Pancreas (tissue), 8 donors: ENCODE data around the gene CBY1. TPM values are rescaled to one million over a fixed set of nuclear protein-coding genes. Genes with fewer than 3 reads are reported as not detected.

ENCODE experiments used
- polyA plus RNA-seq, 2 donors: library from polyadenylated mRNA; stranded (reverse); fragments of 200-250 nt; gene quantifications; one replicate each; pipeline ENCODE4 v1.2.3, GENCODE V29; 2013
- total RNA-seq, 6 donors: library from RNA; stranded (reverse); fragmentation: NEBNext Ultra II Directional in 4 of 6; extraction: Animal tissue kit (Norgen Biotek cat#: 25700) in 4 of 6; gene quantifications; one replicate each; pipeline versions ENCODE4 v1.2.1 to v1.2.4, GENCODE V29; 2021 to 2023
- donor health status: healthy with polysubstance abuse.
- donor health status: DM: no; HTN: no; CAD: no; lungs with moderate emphysema.
- donor health status: DM: no; HTN: no; CAD: no.
- donor health status: Bipolar disorder and iron deficiency.
- donor health status: DM: yes; HTN: yes; CAD: no.
- donor health status: DM: no; HTN: no; CAD: no.
- donor health status: DM: no; HTN: no; CAD: no.
- donor health status: DM: yes; HTN: yes; CAD: no.

Gene CBY1
- total and polyA plus RNA-seq, 8 donors = 15.3 to 37.1 (median 19.2) TPM

Other genes starting within 250 kb of the CBY1 start
- gene KCNJ4, start 201.4 kb upstream of the CBY1 start, total RNA-seq = not detected
- not detected for gene KCNJ4, start 201.4 kb upstream of the CBY1 start, polyA plus RNA-seq
- 10 to 100 TPM in 2 of 6 donors, 1 to 10 TPM in 4; 4.7 to 14.6 (median 8.2) TPM for gene KDELR3, start 188.5 kb upstream of the CBY1 start, total RNA-seq
- 1 to 10 TPM; 2.9 to 4.9 TPM for gene KDELR3, start 188.5 kb upstream of the CBY1 start, polyA plus RNA-seq
- 100 to 1,000 TPM; 167 to 331 (median 206) TPM for gene DDX17, start 150.3 kb upstream of the CBY1 start, total RNA-seq
- gene DDX17, start 150.3 kb upstream of the CBY1 start, polyA plus RNA-seq = 100 to 1,000 TPM; 164 to 242 TPM
- under 1 TPM in 3 of 6 donors, not detected in 3; 0.19 to 0.28 (median 0.26) TPM for gene DMC1, start 86.5 kb upstream of the CBY1 start, total RNA-seq
- under 1 TPM in 1 of 2 donors, not detected in 1; 0.14 TPM for gene DMC1, start 86.5 kb upstream of the CBY1 start, polyA plus RNA-seq
- gene FAM227A, start 246 bp upstream of the CBY1 start, total RNA-seq = 1 to 10 TPM in 2 of 6 donors, under 1 TPM in 4; 0.22 to 2.0 (median 0.59) TPM
- 1 to 10 TPM in 1 of 2 donors, under 1 TPM in 1; 0.77 to 1.4 TPM for gene FAM227A, start 246 bp upstream of the CBY1 start, polyA plus RNA-seq
- gene TOMM22, start 25.3 kb downstream of the CBY1 start, total RNA-seq = 10 to 100 TPM; 21.2 to 35.8 (median 30.9) TPM
- 10 to 100 TPM; 11.6 to 18.6 TPM for gene TOMM22, start 25.3 kb downstream of the CBY1 start, polyA plus RNA-seq
- 10 to 100 TPM; 16.6 to 32.3 (median 22.2) TPM for gene JOSD1, start 44.3 kb downstream of the CBY1 start, total RNA-seq
- 10 to 100 TPM; 10.9 to 16.8 TPM for gene JOSD1, start 44.3 kb downstream of the CBY1 start, polyA plus RNA-seq
- gene GTPBP1, start 49.3 kb downstream of the CBY1 start, total RNA-seq = 10 to 100 TPM; 20.2 to 35.4 (median 28.3) TPM
- gene GTPBP1, start 49.3 kb downstream of the CBY1 start, polyA plus RNA-seq = 10 to 100 TPM; 14.7 to 36.0 TPM
- gene SUN2, start 99.4 kb downstream of the CBY1 start, total RNA-seq = 10 to 100 TPM; 64.1 to 99.2 (median 84.9) TPM
- 10 to 100 TPM; 44.8 to 60.8 TPM for gene SUN2, start 99.4 kb downstream of the CBY1 start, polyA plus RNA-seq
- 10 to 100 TPM in 4 of 6 donors, 1 to 10 TPM in 2; 7.7 to 13.9 (median 10.7) TPM for gene DNAL4, start 137.5 kb downstream of the CBY1 start, total RNA-seq
- gene DNAL4, start 137.5 kb downstream of the CBY1 start, polyA plus RNA-seq = 10 to 100 TPM; 12.2 to 16.2 TPM
- 10 to 100 TPM in 1 of 6 donors, 1 to 10 TPM in 5; 4.2 to 11.0 (median 6.0) TPM for gene NPTXR, start 187.4 kb downstream of the CBY1 start, total RNA-seq
- gene NPTXR, start 187.4 kb downstream of the CBY1 start, polyA plus RNA-seq = 1 to 10 TPM; 3.0 to 5.0 TPM
- gene CBX6, start 215.6 kb downstream of the CBY1 start, total RNA-seq = 10 to 100 TPM; 22.5 to 44.6 (median 29.2) TPM
- 10 to 100 TPM; 23.1 to 29.0 TPM for gene CBX6, start 215.6 kb downstream of the CBY1 start, polyA plus RNA-seq